Activated CD4-positive, alpha-beta T cell treated with anti-CD3 and anti-CD28 coated beads, Interleukin-2, amount 50 U/mL, for 4 hours (primary cell): ENCODE measurements around the gene GRID1.
"Not testable (repeated sequence)": the region's sequence is repeated elsewhere in the genome, so short reads cannot be mapped to it uniquely, and the experiment has no call there.

ENCODE experiments used
- DNase-seq, 2 experiments: peaks; one replicate each; pipeline ENCODE4 v3.0.0-alpha.2; 2020

The GRID1 gene

DNA sequence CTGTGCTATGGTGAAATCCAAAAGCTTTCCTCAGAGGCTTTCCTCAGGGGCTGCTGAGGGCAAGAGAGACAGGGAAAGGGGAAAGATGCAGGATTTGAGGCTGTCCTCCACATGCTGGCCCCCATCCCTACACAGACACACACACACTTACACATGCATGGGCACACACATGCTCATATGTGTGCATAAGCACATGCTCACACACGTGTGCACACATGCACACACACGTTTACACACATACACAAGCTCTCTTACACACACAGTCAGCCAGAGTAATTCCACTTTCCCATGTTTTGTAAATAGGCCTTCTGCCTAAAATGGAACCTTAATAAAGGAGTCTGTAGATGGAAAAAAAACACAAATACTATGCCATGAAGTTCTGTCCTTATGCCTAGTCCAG is 312.9 kb downstream of the GRID1 start:
- DNase-seq = no peak

DNA sequence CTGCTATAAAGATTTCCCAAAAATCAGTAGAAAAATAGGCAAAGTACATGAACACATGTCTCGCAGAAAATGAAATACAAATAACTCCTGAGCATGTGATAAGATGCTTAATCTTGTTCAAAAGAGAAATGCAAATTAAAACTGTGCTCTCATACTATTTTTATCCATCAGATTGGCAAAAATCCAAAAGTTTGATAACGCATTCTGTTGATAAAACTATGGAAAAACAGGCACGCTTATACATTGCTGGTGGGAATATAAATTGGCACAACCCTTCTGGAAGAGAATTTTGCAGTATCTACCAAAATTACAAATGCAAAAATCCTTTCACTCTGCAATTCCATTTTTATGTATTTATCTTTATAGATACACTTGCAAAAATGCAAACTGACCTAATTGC is 315.0 kb downstream of the GRID1 start:
- no peak for DNase-seq

DNA sequence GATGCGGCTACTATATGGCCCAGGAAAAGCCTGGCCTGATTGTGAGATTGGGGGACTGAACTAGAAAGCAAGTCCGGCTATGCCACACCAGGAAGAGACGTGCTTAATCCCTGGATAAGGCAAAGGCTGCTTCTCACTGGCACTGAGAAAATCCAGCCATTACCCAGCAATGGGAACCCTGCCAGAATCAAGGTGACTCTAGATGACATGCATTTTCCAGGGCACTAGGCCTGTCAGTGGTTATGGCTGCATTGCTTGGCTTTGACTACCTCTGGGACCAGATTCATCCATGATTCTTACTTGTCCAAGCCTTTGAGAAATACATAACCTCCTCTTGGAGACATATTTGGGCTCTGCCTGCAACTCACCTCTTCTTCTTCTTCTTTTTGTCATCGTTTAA is 317.2 kb downstream of the GRID1 start:
- no peak for DNase-seq

DNA sequence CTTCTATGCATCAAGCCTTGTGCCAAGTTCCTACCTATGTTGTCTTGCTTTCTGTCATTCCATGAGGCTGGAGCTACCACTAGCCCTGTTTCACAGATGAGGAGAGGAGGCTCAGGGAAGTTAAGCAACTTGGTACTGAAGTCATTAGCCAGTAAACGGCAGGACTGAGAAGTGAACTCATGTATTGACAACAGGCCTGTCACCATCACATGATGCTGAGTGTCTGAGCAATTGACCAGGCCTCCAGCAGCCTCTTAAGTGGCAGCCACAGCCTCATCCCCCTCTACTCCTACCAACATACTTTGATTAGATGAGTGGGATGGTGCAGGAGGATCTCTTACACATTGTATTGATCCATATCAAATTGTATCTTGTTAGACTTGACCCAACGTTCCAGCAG is 317.6 kb downstream of the GRID1 start:
- no peak for DNase-seq

DNA sequence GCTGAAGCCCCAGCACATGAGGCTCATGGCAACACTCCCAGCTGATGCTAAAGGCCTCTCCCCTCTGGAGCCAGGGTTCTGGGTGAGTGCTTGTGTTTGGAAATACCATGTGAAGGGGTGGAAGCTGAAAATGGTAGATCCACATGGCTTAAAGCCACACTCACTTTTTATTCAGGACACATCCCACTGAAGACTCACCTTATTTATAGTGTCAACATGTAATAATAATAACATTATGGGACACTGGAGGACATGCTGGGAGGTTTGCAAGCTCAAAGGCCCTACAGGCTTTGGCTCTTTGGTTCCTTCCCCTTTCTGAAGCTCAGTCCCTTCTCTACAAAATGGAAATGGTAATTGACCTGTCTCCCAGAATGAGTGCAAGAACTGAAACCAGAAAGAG is 318.0 kb downstream of the GRID1 start:
- DNase-seq = no peak

DNA sequence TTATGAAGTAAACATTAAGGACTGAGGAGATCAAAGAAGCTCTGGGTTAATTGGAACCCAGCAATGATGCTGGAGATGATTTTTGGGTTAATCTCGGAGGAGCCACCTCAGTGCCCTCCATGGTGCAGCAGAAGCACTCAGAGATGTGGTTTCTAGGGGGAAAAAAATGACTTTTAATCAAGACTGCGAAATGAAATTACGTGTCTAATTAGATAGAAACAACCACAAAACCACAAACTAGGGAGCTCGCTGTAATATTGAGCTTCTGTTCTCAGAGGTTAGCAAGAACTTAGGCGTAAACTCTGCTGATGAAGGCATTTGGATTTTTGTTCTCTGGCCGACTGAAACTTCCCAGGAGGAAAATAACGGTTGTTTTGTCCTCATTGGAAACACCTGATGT is 319.0 kb downstream of the GRID1 start:
- DNase-seq = no peak

DNA sequence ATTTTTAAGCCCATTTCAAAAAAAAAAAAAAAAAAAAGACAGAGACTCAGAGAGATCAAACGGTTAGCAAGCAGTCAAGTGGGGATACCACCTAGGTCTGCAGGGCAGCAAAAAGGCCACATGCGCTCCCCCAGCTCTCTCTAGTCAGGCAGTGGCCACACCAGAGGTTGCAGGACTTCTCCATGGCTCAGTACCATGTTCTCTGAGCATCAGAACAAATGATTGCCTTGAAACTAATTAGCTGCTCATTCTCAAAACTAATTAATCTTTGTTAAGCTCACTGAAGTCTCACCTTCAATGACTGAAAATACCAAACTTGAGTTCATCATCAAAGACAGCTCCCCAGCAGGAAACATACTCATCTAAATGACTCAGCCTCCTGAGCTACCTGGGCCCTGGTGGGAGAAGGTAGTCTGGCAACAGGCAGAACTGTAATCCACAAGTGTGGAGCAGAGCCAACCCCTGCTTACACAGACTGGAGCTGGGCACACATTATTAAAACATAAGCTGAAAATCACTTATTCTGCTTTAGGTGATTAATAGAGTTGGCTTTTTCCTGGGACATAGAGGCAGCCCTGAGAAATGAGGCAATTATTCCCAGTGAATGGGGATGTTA is 319.6 kb downstream of the GRID1 start:
- DNase-seq = peak in 1 of 2 experiments; percentile 4

DNA sequence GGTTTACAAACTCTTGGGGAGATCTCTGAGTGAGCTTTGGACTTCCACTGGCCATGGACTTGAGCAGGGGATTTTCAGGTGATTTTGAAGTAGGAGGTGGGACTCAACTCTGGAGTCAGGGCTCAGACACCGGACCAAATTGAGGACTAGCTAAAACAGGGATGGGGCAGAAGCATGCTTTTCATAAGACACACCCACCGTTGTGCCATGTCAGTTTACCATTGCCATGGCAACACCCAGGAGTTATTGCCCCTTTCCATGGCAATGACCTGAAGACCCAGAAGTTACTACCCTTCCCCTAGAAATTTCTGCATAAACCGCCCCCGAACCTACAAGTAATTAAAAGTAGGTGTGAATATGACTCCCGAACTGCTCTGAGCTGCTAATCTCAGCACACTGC is 320.7 kb downstream of the GRID1 start:
- DNase-seq = no peak

DNA sequence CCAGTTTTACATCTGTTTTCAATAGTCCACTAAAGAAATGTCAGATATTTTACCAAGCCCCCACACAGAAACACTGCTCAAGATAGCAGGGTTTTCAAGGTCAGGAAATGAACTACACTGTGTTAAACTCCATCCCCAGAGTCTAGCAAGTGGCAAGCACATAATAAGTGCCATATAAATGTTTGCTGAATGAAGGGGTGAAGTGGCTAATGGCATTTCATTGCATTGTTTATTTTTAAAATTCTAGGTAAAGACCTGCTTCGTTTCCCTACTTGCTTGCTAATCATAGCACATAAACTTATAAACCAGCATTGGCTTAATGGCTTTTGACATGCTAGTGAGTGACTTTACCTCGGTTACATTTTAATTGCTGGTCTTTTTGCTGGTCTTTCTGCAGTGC is 322.6 kb downstream of the GRID1 start:
- no peak for DNase-seq

DNA sequence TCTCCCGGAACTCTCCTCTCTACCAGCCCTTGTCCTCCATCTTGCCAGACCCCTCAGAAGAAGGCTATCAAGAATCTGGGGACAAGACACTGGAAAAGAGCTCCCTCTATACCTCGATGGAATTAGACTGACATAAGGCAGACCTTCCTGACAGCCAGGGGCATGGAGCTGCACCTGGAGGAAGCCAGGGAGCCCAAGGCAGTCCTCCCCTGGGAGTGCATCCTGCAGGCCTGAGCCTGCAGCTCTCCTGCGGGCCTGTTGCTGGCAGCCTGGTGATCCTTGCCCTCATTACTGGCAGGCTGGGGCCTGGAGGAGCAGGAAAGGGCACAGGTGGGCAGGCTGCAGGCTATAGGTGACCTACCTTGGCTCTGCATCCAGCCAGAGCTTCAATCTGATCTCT is 323.4 kb downstream of the GRID1 start:
- DNase-seq = no peak

DNA sequence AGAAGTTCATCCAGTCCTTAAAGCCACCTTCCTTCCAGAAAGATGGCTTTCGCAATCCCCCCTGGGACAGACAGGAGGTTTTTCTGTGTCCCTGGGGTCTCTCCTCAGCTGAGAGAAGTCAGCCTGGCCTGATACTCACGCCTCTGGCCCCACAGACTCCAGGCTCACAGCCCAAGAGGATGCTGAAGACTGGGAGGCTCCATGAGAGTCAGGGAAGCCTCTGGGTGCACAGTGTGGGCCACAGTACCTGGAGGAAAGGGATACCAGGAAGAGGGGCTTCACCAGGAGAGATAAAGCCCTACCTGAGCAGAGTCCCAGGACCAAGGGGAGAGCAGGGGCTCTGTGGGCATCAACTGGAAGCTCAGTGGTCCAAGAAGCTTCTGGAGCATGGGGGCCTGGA is 324.4 kb downstream of the GRID1 start:
- no peak for DNase-seq

DNA sequence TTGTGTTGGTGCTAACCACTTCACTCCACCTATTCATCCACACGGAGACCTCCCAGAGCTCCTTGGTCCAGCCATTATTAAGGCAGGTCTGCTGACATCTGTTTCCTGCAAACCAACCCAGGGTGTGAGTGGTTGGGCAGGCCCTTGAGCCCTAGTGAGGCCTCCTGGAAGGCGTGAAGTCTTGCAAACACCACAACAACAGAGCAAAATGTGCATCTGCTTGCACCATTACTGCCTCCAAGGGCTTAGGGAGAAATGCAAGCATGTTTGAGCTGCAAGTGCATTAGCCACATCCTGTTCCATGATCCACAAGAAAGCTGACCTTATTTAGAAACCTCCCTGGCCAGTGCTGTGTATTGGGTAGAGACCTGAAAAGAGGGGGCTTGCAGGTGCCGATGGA is 325.5 kb downstream of the GRID1 start:
- no peak for DNase-seq

DNA sequence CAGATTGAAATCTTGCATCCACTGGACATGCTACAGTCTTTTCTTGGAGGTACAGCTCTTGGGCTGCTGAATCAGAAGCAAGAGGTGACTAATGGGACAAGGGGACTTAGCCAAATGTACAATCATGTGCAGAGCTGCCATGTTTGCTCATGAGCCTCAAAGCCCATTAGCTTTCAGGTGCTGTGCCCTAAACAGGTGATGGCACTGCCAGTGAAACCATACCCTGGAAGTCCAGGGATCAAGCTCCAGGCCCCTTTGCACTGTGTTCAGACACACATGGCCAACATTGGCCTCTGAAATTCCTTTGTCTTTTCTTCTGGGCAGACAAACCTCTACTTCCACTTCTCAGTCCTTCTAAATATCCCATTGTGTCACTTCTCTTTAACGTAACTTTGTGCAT is 328.2 kb downstream of the GRID1 start:
- no peak for DNase-seq

DNA sequence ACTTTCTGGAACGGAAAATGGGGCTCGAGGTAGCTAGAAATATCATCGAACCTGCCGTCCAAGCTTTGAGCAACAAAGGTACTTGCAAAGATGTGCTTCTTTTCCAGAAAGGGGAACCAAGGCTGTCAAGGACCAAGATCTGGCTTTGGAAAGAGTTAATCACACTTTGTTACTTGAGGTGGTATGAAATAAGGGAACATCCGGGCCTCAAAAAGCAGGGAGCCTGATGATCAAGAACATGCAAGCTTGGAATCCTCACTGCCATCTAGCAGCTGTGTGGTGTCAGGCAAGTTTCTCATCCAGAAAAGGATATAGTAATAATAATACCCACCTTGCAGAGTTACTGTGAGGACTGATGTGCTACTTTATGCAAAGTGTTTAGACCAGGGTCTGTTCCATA is 329.5 kb downstream of the GRID1 start:
- DNase-seq = no peak

DNA sequence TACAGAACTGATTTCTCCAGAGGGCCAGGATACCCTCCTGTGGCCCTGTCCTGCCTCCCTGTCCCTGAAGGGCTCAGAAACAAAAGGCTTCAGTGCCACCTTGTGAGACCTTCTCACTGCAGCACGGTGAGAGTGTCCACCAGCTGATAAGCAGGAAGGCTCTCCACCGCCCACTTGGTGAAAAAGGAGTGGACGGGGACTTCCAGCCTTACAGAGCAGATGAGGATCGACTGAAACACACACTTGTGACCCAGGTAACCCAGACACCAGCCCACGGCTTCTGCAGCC is 330.1 kb downstream of the GRID1 start:
- no peak for DNase-seq

DNA sequence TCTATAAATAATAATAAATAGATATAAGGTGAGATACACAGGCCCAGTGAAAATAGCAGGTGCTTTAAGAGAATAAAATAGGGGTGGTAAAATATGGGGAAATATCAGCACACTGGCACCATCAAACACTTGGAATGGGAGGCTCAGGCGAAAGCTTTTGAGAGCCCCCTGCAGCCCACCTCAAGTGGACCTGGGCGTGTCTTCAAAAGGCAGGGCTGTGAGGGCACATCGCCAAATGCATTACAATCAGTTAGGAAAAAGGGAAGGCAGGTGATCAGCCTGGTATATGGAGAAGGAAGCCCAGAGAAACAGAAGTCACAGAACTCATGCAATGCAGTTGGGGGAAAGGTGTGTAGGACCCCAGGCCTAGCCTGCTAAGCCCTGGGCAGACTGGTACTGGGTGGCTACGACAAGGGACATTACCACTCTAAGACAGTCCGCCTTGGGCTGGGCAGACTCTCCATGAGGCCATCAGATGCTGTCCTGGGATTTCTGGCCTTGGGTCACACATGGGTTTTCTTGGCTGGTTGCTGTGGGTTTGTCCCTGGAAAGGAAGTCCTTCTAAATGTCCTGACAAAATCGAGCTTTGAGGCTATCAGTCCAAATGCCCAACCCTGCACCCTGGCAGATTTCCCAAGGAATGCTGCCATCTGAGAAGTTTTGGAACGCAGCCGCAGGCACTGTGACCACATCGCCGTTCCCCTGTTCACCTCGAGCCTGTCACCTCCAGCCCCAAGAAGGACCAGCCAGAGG is 330.6 kb downstream of the GRID1 start:
- DNase-seq = no peak

DNA sequence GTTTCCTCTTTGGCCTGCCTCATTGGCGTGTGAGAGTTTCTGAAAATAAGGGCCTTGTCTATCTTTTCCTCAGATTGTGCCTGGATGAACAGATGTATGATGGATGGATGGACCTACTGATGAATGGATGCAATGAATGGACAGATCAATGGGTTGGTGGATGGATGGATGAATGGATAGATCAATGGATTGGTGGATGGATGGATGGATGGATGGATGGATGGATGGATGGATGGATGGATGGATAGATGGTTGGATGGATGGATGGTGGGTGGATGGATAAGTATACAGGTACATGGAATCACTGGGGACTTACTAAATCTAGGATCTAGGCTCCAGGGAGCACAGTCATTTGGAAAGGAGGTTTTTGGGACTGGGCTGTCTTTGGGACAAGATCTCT is 331.9 kb downstream of the GRID1 start:
- DNase-seq = no peak

DNA sequence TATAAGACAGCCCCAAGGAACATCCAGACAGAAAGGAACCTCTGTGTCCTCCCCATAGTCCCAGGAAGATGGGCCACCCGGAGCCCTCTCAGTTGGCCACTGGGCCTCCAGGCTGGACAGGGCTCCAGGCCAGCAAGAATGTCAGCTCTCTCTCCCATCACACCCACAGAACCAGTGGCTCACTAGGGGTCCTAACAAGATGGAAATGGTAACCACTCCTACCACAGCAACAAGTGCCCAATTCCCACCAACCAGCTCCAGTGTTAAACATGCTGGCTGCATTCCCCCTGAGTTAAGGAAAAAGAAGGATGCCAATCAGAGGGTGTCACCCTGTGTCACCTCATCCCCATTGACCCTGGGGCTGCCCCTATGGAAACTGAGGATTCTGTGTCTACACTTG is 333.0 kb downstream of the GRID1 start:
- DNase-seq = no peak

DNA sequence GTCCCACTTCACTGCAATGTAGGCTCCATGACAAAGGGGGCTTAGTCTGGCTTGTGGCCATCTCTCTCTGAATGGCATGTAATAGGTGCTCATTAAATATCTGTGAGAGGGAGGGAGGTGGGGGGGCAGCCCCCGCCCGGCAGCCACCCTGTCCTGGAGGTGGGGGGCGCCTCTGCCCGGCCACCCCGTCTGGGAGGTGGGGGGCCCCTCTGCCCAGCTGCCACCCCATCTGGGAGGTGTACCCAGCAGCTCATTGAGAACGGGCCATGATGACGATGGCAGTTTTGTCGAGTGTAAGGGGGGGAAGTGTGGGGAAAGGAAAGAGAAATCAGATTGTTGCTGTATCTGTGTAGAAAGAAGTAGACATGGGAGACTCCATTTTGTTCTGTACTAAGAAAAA is 334.5 kb downstream of the GRID1 start:
- not testable (repeated sequence) for DNase-seq

DNA sequence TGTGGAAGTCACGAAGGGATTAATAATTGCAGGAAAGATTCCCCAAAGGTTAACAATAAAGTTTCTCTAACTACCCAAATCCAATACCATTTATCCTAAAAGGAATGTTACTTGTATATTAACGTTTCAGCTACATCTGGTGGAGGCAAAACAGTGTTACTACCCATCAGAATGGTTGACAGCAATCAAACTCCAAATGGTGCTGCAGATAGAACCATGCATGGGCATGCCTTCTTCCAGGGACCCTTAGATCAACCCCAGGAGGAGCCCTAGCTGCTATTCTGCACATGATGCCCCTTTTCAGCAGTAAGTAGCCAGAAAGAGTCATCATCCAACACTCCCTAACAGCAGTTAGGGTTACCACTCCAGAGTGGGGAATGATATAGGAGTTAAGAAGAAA is 336.3 kb downstream of the GRID1 start:
- no peak for DNase-seq

DNA sequence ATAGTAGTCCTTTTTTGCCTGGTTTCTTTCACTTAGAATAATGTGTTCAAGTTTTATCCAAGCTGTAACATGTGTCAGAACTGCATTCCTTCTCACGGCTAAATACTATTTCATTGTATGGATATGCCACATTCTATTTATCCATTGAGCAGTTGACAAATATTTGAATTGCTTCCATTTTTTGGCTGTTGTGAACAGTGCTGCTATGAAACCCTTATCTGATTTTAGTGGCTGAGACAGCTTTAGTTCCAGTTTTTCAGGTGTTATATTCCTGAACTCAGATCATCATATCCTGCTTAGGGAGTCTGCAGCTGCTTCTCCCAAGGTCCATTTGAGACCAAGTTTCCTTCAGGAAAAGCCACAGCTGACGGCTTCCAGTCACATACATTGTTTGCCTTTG is 339.2 kb downstream of the GRID1 start:
- DNase-seq = no peak

DNA sequence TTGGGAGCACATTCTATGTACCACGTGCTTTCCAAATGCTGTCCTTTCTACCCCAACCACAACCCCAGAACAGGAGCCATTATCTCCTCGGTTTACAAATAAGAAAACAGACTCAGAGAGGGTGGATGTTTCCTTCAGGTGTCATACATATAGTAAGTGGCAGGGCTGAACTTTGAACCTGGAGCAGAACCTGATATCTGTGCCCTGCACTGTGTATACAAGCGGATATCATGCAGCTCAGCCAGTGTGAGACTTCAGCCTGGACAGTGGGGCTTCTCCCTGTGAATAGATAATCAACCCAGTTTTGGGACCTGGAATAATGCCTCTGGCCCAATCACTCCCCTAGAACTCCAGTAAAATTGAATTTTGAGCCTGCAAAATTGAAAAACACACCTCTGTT is 341.1 kb downstream of the GRID1 start:
- no peak for DNase-seq

DNA sequence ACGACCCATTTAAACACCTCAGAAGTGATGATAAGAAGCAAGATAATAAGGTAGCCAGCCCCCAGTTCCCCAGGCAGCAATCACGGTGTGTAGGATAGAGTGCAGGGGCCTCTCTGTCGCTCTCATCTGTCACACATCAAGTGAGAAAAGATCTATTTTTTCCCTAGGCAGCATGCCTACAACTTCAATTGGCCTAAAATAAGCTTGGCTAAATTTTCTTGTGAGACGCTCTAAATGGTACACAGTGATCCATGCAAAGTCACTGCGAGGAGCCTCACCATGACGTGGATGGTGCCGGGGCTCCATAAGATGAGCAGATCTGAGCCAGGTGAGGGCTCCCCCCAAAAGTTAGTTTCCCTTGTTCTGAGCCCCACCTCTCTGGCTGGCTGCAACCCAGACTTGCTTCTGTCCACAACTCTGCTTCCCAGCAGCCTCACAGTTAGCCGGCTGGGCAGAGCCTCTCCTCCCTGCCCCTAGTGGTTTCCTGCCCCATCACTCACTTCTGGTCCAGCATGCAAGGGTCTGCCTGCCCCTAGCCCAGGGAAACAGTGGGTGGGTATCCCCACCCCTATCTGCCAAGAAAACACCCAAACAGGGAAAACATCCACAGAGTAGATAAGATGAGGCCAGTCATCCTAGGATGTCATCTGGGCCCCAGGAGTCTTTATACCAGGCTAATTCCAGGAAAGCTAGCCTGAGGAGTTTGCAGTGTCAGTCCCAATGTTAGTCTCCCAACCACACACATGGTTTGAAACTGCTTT is 342.1 kb downstream of the GRID1 start:
- no peak for DNase-seq

DNA sequence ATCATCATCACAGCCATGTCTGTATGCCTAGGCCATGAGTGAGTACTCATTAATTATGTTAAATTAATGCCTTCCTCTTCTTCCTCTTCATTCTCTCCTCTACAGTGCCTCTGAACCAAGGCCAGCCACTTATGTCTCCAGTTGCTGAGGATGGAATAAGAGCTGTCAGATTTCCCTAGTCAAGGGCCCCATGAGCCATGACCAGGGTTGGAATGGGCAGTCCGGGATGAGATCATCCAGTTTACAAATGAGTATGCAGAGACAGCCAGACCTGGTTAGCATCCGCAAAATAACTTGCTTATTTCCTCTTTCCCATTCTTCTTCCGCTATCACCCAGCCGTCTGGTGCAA is 342.7 kb downstream of the GRID1 start:
- no peak for DNase-seq

DNA sequence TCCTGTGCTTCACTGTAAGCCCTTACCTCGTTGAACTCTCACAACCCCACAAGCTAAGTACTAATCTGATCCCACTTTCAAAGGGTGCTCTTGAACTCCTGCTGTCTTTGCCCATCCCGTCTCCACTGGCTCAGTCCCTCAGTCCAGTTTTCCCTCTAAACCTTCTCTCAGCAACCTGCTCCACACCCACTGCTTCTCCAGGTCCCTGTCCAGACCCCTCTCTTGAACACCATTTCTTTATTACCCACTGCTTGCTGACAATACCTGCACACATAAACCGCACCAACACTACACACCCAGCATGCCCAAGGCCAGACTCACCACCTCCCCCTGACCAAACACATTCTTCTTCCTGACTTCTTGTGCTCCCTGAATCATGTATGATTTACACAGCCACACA is 343.3 kb downstream of the GRID1 start:
- no peak for DNase-seq
